PC-3 (cell line): ENCODE results near the gene UPB1.

ENCODE experiments used
- CTCF ChIP-seq: fragments of 300-600 bp; sonication (generic); conservative IDR thresholded peaks from 2 replicates; pipeline ENCODE4 v1.5.1; 2017; ENCODE audit warnings: antibody characterized with exemption, low read depth, mild to moderate bottlenecking, low read length
- EZH2 ChIP-seq: fragments of 300-600 bp; sonication (generic); IDR thresholded peaks from one replicate; pipeline ENCODE4 v1.6.1; 2017; ENCODE audit warnings: antibody characterized with exemption, mild to moderate bottlenecking, low read length; ENCODE audit not compliant: unreplicated experiment
- EZH2phosphoT487 ChIP-seq: fragments of 300-600 bp; sonication (generic); IDR thresholded peaks from 2 replicates; pipeline ENCODE4 v1.6.1; 2018; ENCODE audit warnings: mild to moderate bottlenecking, antibody characterized with exemption, low read length, borderline replicate concordance

- TF ChIP-seq EZH2, result no peak
- TF ChIP-seq EZH2phosphoT487, result no peak
- no peak for TF ChIP-seq CTCF
These were observed 34.8 kb downstream of the UPB1 start for GRCh38 chr22:24529898-24530297.
